ENCODE data around the gene HSD17B2.

DNA sequence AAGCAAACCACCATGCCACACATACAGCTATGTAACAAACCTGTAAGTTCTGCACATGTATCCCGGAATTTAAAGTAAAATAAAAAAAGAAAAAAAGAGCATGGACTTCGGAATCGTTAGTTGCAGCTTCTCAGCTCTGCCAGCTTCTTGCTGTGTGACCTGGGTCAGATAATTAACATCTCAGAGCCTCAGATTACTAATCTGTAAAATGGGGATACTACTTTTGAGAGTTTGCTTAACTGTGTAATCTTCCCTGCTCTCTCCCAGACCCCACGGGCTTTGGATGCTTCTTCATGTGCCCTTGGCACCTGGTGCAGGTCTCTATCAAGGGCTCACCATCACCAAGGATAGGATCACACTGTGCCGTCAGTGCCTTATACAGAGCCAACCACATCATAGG is 16.6 kb downstream of the HSD17B2 start:
- TF ChIP-seq, protein P1, sequence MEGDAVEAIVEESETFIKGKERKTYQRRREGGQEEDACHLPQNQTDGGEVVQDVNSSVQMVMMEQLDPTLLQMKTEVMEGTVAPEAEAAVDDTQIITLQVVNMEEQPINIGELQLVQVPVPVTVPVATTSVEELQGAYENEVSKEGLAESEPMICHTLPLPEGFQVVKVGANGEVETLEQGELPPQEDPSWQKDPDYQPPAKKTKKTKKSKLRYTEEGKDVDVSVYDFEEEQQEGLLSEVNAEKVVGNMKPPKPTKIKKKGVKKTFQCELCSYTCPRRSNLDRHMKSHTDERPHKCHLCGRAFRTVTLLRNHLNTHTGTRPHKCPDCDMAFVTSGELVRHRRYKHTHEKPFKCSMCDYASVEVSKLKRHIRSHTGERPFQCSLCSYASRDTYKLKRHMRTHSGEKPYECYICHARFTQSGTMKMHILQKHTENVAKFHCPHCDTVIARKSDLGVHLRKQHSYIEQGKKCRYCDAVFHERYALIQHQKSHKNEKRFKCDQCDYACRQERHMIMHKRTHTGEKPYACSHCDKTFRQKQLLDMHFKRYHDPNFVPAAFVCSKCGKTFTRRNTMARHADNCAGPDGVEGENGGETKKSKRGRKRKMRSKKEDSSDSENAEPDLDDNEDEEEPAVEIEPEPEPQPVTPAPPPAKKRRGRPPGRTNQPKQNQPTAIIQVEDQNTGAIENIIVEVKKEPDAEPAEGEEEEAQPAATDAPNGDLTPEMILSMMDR (IDR thresholded peaks at IDR 0.05; ENCODE audit: low read depth, low read length, missing input control), result no peak
- TF ChIP-seq YY1 (IDR thresholded peaks at IDR 0.05) (no peak), REST (IDR thresholded peaks at IDR 0.05) (no peak), HNF4G (IDR thresholded peaks at IDR 0.05) (no peak)
- TF ChIP-seq, protein P2, sequence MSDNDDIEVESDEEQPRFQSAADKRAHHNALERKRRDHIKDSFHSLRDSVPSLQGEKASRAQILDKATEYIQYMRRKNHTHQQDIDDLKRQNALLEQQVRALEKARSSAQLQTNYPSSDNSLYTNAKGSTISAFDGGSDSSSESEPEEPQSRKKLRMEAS (IDR thresholded peaks at IDR 0.05), result no peak
